ENCODE results near the gene ETV6.
"Not testable (repeated sequence)": the region's sequence is repeated elsewhere in the genome, so short reads cannot be mapped to it uniquely, and the experiment has no call there.

Gene ETV6

DNA sequence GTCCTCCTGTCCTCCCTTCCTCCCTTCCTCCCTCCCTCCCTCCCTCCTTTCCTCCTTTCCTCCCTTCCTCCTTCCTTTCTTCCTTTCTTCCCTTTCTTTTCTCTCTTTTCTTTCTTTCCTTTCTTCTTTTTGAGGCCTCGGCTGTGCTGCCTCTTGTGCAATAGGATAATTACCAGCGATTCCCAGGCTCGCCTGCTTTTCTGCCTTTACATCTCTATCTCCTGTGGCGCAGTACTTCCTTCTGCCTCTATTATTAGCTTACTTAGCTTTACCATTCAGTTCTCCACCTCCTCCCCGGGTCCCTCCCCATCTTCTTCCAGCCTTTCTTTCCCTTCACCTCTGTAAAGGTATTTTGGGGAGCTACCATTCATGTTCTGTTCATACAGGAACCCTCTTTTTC, 19.9 kb downstream of the ETV6 start:
- no peak for DNase-seq (ENCODE audit: low read depth)

DNA sequence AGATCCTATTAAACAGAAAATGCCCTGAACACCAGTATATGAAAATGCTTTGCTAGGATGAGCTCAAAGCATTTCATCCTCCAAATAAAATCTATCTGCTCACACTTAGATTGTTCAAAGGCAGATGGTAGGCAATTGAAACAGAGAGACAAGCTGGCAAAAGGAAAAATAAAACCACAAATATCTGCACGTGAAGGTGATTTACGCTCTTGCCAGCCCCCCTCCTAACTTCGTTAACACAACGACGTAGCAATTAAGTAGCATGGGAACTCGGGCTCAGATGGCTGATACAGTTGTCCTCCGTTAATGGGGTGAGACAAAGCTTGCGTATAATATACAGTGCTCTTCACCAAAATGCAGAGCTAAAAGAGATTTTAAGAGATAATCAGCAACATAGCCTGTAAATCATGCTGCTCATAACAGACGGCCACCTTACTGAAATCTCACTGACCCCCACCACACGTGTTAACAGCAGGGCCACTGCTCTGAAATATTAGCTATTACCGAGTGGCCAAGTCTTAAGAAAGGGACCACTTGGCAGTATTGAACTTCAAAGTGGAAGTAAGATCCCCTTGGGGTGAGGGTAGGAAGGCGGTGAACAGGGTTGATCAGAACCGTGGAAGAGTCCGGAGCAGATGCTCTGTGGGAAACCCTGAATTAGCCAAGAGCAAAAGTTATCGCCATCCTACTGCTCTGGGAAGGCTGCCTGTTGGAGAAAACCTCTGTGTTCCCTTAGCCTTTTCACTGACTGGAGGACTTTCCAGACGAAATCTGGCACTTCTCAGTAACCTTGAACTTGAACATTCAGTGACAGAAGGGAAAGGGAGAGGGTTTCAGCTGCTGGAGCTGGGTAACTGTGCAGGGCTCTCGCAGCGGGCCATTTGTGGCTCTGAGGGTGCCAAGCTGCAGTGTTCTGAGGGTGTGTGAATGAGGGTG, 23.1 kb downstream of the ETV6 start:
- no peak for DNase-seq (ENCODE audit: low read depth)

DNA sequence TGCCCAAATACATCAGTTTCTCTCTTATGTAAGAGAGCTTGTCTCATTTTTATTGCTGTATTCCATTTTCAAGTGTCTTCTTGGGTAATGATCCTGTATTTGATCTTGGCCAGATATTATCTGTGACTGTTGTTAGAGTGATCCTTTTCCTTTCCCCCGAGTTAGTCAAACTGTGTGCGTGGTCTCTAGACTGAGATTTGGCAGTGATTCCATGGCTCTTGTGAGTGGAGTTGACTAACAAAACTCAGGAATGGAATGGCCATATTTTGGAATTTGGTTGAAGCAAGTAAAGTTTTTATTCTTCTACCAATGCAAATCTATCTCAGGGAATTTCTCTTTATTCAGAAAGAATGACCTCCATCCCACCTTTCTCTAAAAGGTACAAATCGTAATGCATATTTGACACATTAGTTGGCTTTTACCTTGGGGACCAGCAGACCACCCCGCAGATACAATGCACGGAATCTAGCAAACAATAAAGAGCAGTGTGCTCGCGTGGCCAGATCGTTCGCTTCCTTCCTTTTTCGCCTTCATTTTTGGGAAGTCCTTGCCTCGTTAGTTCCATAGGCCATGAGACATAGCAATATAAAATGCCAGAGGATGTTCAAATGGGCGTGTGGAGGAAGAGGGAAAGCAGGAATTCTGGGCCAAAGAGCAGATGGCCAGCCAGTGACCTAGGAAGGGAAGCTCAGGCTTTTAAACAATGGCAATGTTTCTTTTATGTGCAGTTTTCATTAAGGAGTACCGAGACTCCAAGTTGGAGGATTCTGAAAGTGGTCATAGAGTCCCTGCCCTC, 24.4 kb downstream of the ETV6 start:
- no peak for DNase-seq (ENCODE audit: low read depth)

DNA sequence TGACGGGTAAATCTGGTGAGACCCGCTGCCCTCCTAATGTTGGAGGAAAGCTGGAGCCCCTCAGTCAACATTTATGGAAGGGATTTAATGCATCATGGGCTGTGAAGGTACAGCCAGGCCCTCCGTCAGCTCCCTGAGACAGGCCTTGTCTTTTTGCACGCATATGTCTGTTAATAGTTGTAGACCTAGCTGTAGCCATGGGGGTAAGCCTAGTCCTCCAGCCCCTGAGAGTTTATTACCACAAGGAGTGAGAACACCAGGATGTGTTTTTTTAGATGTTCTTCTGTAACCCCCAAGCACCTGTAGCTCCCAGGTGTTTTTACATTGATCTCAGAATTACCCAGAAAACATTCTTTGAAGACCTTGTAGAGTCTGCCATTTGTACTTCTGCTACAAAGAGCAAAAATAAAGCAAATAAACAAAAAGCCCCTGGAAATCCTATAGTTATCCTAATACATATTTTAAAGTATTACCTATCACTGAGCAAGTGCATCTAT, 25.5 kb downstream of the ETV6 start:
- no peak for DNase-seq (ENCODE audit: low read depth)

DNA sequence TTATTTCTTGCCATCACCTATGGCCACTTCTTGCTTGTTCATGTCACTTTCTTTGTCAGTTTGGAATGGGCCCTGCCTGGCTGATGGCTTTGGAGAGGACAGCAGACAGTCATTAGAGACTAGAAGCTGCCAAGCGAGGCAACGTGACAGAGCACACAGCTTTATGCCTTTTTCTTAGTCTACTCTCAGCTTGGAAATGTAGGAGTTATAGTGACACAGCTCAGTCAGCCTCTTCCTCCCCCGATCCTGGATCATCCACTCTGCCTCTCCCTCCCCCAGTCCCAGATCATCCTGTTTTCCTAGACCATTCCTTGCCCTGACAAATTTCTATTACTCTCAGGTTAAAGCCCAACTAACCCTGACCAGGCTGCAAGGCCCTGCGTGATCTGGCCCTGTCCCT, 26.6 kb downstream of the ETV6 start:
- no peak for DNase-seq (ENCODE audit: low read depth)

DNA sequence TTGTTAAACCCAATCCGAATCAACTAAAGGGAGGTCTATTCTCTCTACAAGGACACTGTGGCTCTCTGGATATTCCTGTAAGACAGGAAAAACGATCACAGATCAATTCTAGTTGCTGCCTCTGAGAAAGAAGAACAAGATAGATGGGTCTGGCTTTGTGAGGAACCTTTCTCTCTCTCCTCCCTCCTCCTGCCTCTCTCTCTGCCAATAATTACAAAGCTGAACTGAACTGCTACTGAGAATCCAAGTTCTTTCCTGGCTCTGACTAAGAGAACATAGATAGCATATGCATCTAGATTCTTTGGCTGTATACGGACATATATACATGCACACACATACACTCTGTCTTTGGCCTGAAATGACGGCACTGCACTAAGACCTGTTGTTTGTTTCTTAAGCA, 27.6 kb downstream of the ETV6 start:
- DNase-seq (ENCODE audit: low read depth) = no peak

DNA sequence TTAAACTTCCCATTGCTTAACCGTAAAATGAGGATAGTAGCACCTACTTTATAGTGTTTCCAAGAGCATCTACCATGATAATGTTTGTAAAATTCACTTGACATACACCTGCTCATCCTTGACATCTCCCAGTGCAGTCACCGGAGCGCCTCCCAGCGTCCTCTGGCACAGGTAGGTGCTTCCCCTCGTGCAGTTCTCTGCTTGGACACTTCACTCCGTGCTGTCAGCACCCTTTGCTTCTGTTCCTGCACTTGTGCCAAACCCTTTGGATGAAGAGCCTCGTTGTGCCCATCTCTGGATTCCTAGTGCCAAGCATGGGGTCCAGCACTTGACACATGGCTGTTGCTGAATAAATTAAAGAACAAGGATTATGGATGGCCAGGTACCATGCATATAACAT, 28.3 kb downstream of the ETV6 start:
- no peak for DNase-seq (ENCODE audit: low read depth)

DNA sequence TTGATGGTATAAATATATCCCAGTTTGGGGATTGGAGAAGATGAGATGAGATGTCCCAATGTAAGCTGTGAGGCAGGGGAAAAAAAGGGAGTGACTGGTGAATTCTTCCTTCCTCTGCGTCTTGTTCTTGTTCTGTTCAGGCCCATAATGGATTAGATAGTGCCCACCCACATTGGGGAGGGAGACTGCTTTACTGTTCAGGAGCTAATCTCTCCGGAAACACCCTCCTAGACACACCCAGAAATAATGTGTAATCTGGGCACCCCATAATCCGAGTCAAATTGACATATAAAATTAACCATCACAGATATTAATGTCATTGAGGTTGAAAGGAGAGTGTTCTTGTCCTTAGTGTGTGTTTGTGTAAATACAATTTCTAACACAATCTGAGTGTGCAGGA, 29.3 kb downstream of the ETV6 start:
- no peak for DNase-seq (ENCODE audit: low read depth)

DNA sequence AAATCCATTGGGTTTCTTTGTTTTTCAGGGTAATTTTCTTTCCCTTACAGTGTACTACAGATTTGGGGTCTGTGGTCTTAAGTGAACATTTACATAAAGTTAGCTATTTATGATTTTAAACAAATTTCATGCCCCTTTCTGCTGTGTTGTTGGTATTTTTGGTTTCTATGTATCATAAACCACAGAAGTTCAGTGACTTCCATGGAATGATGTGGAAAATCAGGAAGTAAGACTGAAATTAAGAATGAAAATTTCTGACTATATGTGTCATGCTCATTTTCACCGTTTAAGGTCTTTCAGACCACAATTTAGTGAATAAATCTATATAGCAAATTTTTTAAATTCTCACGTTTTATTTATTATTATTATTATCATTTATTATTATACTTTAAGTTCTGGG, 31.7 kb downstream of the ETV6 start:
- peak; percentile 19 for DNase-seq (ENCODE audit: low read depth)

DNA sequence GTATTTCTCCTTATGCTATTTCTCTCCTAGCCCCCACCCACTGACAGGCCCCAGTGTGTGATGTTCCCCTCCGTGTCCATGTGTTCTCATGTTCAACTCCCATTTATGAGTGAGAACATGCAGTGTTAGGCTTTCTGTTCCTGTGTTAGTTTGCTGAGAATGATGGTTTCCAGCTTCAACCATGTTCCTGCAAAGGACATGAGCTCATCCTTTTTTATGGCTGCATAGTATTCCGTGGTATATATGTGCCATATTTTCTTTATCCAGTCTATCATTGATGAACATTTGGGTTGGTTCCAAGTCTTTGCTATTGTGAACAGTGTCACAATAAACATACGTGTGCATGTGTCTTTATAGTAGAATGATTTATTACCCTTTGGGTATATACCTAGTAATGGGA, 32.2 kb downstream of the ETV6 start:
- not testable (repeated sequence) for DNase-seq (ENCODE audit: low read depth)

DNA sequence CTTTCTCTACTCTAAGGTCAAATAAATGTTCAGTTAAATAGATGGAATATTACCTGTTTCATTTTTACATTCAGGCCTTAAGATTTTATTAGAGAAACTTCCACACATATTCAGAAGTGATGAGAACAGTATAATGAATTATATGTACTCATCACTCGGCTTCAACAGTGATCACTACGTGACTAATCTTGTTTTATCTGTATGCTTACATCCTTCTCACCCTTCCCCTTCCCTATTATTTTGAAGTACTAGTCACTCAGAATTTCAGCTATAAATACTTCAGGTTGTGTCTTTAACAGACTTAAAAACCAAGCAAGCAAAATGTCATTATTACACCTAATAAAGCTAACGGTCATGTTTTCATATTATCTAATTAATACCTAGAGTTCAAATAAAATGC, 34.9 kb downstream of the ETV6 start:
- peak; percentile 70 for DNase-seq (ENCODE audit: low read depth)

DNA sequence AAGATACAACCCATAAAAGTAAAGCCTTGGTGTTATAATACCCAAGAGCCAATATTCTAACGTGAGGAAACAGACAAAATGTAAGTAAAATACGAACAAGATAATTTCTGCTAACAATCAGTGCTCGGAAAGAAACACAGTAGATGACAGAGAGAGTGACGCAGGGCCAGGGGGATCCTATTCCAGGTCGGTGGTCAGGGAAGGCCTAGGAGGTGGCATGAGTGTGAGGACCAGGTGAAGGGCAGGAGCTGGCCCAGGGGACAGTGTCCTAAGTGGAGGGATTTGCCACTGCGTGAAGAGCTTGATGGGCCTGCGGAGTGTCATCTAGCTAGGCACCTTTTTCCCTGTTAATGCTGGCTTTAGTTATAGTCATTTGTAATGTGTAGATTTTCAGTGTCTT, 35.3 kb downstream of the ETV6 start:
- DNase-seq (ENCODE audit: low read depth) = no peak

DNA sequence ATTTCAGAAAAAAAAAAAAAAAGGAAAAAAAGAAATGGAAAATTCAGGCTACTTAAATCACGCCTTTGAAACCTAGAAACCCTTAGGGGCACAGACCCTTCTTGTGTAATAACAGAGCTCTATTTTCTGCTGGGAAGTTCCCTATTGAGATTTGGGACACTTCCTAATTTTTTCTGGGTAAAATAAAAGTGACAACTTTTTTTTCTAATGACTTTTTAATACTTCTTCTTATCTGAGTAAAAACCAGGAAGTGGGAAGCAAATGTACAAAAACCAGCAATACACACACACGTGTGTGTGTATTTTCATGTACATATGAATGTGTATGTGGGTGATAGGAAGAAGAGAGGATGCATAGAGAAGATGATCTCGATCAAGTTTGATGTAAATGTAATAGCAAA, 35.8 kb downstream of the ETV6 start:
- no peak for DNase-seq (ENCODE audit: low read depth)

DNA sequence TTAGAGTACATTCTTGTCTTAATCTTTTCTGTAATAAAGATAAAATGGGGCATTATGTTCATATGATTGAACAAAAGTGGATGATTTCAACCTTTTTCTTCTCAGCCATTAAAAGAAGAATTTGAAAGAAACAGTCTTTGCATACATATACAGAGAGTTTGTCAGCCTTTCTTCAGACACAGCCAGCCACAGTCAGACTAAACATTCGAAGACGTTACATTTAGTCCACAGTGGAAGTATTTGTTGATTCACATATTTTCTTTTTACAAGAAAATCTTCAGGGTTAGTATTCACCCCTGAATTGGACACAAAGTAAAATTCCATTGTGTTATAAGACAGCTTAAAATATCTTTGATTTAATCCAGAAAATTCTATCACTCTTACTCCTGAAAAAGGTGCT, 36.2 kb downstream of the ETV6 start:
- no peak for DNase-seq (ENCODE audit: low read depth)

DNA sequence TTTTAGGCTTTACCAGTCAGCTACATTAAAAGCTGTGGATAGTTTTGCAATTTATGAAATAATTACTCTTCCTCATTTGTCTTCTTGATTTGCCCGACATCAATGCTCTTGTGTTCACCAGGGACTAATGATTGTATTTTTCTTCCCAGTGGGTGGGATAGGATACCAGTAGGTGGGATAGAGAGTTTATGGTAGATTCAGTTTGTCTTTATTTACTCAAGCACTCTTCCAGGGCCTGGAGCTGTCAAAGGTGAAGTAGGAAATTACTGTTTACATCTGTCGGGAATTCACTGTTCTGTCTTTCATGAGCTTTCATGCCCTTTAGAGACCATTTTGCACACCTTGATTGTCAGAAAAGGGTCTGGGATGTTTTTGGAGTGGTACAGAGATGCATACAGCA, 36.6 kb downstream of the ETV6 start:
- no peak for DNase-seq (ENCODE audit: low read depth)

DNA sequence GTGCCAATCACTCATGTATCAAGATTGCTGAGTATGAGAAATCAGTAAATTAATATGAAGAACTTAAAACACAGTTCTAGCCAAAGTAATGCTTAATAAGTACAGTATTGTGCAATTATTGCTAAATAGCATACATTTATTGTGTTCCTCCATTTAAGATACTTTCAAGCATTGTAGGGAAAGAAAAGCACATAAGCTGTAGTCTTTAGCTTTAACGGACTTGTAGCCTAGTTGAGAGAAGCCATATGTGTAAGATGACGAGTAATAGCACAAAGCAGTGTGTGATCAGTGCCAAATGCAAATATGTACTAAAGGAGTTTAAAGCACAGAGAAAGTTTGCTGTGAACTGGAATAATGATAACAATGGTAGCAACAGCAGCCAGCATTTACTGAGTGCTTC, 38.1 kb downstream of the ETV6 start:
- DNase-seq (ENCODE audit: low read depth) = no peak

DNA sequence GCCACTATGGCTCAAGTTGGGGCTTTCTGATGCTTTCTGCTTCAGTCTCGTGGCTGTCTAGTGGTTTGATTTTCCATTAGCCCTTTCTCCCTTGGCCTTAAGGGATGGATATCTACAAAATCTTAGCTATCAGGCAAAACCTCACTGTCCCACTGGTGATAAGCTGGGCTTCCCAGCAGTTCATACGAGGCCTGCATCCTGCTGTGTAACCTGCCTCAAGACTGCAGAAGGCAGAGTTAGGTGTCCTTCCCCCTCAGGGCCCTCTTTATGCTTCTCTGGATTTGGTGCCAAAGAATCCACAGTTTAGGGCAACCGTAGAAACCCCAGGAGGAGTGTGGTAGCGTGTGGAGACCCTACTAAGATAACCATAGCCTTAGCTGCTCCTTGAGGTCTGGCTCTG, 38.9 kb downstream of the ETV6 start:
- no peak for DNase-seq (ENCODE audit: low read depth)

DNA sequence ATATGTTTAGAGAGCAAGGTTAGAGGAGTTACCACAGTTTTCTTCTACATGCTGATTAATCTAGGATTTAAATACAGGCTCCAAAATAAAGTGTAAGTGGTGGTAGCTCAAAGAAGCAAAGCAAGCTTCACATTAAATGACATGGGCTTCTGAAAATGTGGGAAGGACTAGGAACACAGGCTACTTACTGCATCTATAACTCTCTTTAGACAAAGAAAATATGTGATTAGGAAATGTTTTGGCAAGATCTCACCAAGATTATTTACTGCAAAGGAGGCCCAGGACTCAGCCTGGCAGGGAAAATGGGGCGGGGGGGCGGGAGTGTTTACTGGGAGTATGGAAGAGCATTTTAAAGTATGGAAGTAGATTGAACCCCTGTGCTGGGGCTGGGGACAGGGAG, 39.4 kb downstream of the ETV6 start:
- no peak for DNase-seq (ENCODE audit: low read depth)

DNA sequence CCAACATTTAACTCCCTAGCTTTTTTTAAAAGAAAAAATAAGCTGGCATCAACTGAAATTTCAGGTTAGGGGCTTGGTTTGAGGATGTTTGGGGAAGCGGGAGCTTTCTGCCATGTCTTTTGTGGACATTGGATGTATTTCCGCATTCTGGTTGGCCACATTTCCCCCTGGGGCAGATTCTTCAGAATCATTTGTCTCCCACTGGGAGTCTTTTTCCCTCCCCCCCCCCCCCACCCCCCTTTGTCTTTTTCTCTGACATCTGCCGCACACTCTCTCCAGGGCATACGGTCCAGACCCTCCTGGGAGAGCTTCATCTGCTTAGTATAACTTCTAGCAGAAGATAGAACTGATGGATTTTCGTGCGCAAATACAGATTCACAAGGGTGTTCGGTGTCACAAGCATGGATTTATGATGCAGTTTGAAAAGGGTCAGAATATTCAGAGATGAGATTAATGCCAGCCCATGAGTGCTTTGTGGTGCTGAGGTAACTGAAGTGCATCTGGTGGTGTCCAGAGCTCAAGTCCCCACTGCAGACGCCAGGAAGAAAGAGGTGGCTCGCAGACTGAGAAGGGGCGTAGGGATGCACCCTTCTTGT, 40.2 kb downstream of the ETV6 start:
- DNase-seq (ENCODE audit: low read depth) = no peak

DNA sequence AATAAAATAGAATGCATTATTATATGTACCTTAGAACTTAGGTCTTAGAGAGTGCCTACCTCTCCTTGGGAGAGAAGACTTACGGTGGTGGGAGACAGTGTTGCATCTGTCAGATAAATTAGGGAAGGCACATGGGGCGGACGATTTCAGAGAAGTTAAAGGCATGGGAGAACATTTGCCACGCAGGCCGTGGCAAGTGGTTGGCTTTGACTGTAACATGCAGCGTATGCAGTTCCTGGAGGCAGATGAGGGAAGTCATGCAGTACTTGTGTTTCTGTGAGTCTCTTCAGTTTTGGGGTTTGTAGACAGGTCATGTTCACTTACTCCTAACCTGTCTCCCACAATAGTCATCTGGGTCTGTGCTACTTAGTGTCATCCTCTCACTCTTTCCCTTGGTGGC, 43.6 kb downstream of the ETV6 start:
- DNase-seq (ENCODE audit: low read depth) = no peak

DNA sequence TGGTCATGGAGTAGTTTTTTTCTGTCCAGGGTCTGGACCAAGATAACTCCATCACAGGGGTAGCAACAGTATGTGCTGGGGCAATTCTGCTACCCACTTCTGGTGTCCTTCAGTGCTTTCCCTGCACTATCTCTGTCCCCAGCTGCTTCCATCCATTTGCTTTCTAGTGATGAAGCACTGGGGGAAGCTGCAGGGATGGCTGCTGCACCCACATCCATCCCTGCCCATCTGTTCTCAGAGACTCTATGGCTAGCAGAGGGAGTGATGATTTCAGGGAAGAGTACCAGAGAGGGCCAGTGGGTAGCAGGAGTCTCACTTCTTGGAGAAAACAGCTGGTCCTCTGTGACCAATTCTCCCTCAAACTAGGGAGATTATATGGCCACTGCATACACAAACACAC, 44.1 kb downstream of the ETV6 start:
- DNase-seq (ENCODE audit: low read depth) = no peak

DNA sequence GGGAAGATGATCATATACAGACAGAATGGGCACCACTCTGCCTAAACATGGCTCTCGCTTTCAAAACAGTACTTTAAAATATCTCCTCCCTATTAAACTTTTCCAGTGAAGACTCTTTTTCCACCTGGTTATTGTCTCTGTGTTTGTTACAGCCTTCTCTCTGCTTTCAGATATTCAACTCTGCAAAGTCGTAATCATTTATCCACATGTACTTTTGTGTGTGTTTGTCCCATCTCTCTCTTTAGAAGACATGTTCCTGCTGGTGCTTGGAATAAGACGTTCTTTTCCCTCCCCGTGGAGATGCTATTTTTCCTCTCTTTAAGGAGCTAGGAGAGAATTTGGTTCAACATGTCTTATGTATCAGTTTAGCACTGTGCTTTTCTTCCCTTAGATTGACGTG, 45.1 kb downstream of the ETV6 start:
- no peak for DNase-seq (ENCODE audit: low read depth)

DNA sequence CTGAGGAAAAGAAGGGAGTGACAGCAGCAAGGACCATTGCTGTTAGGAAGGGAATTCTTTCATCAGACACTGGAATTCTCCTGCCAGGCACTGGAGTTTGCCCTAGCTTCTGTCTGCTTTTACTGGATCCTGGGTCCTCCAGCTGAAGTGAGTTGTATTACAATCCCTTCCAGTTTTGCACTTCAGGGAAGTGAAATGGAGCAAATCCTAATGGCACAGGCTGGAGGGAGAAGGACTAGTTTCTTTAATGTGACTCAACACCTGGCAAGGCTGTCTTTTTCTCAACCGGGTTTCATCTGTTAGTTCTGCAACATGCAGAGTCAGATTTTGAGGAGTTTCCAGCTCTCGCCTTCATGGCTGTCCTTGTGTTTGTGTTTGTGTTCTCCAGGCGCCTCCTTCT, 45.8 kb downstream of the ETV6 start:
- DNase-seq (ENCODE audit: low read depth) = no peak

Data from ELR (cell line).